BLaER1 treated with 17β-estradiol and CSF1 and Interleukin-3, amounts not matched to agents 10 nM and 100 nM (cell line): ENCODE data around the gene MOGAT2.

Source experiments
- H3K27ac ChIP-seq, 11 experiments: shearing (Covaris generic); formaldehyde crosslinking; 2 replicates each; pipeline ENCODE4 v1.8.1; 2022
- H3K27me3 ChIP-seq, 11 experiments: shearing (Covaris generic); formaldehyde crosslinking; 2 replicates each; pipeline ENCODE4 v1.8.1; 2022
- H3K36me3 ChIP-seq, 11 experiments: shearing (Covaris generic); formaldehyde crosslinking; 2 replicates each; pipeline ENCODE4 v1.8.1; 2022
- H3K4me1 ChIP-seq, 10 experiments: shearing (Covaris generic); formaldehyde crosslinking; 2 replicates each; pipeline ENCODE4 v1.8.1; 2022
- H3K4me2 ChIP-seq, 11 experiments: shearing (Covaris generic); formaldehyde crosslinking; 2 replicates each; pipeline ENCODE4 v1.8.1; 2022
- H3K4me3 ChIP-seq, 10 experiments: shearing (Covaris generic); formaldehyde crosslinking; 2 replicates each; pipeline ENCODE4 v1.8.1; 2022
- H3K9ac ChIP-seq, 11 experiments: shearing (Covaris generic); formaldehyde crosslinking; 2 replicates each; pipeline ENCODE4 v1.8.1; 2022
- H3K9me3 ChIP-seq, 11 experiments: shearing (Covaris generic); formaldehyde crosslinking; replicated peaks in 1 of 11; 2 replicates each; pipeline ENCODE4 v1.8.1; 2022
- H4K20me1 ChIP-seq, 11 experiments: shearing (Covaris generic); formaldehyde crosslinking; 2 replicates each; pipeline ENCODE4 v1.8.1; 2022
- Cebpa-rat ChIP-seq, 11 experiments: shearing (Covaris generic); IDR thresholded peaks; 2 replicates each; pipeline ENCODE4 v1.8.1; 2022

MOGAT2 gene

GRCh38 chr11:75689863-75690609, 27.6 kb upstream of the MOGAT2 start:
- peak overlapping the region in 6 of 11 experiments; percentile 20 to 64 (median 45); a peak in 11 of 22 replicates for H3K4me2 ChIP-seq
- no peaks in the 10 kb centered on the region for H3K36me3 ChIP-seq
- H3K9me3 ChIP-seq = peaks cover 18 to 29% (median 23%) of the 10 kb centered on the region in 11 experiments
- no peaks in the 10 kb centered on the region for H3K27me3 ChIP-seq
- no peaks in the 10 kb centered on the region for H4K20me1 ChIP-seq
- no peak overlapping the region for H3K4me3 ChIP-seq
- H3K4me1 ChIP-seq = peaks cover 0 to 28% (median 10%) of the 10 kb centered on the region in 10 experiments; a peak in 10 of 20 replicates
- no peak for TF ChIP-seq Cebpa-rat (IDR thresholded peaks at IDR 0.05)
- peak overlapping the region in 1 of 11 experiments; percentile 30; a peak in 1 of 22 replicates for H3K9ac ChIP-seq
- peak overlapping the region in 5 of 11 experiments; percentile 2 to 73 (median 37); a peak in 6 of 22 replicates for H3K27ac ChIP-seq

DNA sequence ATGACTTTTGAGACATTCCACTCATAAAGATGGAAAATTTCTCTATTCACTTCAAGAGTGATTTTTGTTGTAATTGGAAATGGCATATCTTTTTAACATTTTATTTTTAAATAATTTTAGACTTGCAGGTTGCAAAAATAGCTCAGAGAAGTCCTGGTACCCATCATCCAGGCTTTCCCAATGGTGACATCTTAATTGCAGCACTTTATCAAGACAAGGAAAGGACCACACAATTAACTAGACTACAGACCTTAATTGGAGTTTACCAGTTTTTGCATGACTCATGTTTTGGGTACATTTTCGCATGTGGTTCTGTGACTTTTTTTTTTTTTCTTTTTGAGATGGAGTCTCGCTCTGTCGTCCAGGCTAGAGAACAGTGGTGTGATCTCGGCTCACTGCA, 25.8 kb upstream of the MOGAT2 start:
- Histone ChIP-seq H3K4me1 (peaks cover 0 to 28% (median 10%) of the 10 kb centered on the region in 10 experiments; a peak in 10 of 20 replicates), H3K9me3 (peaks cover under 1 to 12% (median 5%) of the 10 kb centered on the region in 11 experiments; a peak in 13 of 22 replicates), H4K20me1 (no peaks in the 10 kb centered on the region), H3K27ac (no peak overlapping the region), H3K4me3 (no peak overlapping the region), H3K36me3 (no peaks in the 10 kb centered on the region), H3K4me2 (no peak overlapping the region), H3K27me3 (no peaks in the 10 kb centered on the region), H3K9ac (no peak overlapping the region)
- no peak for TF ChIP-seq Cebpa-rat (IDR thresholded peaks at IDR 0.05)

GRCh38 chr11:75697906-75698581, 19.6 kb upstream of the MOGAT2 start:
- no peak overlapping the region for H3K9ac ChIP-seq
- no peak overlapping the region for H3K4me2 ChIP-seq
- H3K9me3 ChIP-seq = peaks cover 0 to 6% (median 0%) of the 10 kb centered on the region in 11 experiments; a peak in 1 of 22 replicates
- H3K27ac ChIP-seq = no peak overlapping the region
- no peak for TF ChIP-seq Cebpa-rat (IDR thresholded peaks at IDR 0.05)
- no peak overlapping the region for H3K4me3 ChIP-seq
- H3K4me1 ChIP-seq = no peaks in the 10 kb centered on the region
- H3K36me3 ChIP-seq = no peaks in the 10 kb centered on the region
- H4K20me1 ChIP-seq = no peaks in the 10 kb centered on the region
- no peaks in the 10 kb centered on the region for H3K27me3 ChIP-seq

DNA sequence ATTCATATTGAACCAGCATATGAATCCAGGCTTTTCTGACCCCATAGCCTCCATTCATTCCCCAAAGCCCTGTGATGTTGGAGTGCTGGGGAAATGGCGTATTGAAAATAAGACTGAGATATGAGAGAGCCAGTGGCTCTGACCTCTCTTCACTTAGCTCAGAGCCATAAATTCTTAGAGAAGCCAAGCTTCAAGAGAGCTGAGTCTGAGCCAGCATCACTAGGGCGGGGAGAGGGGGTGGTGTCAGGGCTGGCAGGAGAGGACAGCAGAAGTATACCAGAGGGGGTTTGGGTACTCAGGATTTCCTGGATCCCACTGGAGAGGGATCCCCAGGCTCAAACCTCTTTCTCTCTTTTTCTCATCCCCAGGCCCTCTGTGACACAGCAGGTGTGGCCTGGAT, 16.7 kb upstream of the MOGAT2 start:
- no peaks in the 10 kb centered on the region for H4K20me1 ChIP-seq
- H3K4me3 ChIP-seq = no peak overlapping the region
- TF ChIP-seq Cebpa-rat (IDR thresholded peaks at IDR 0.05) = no peak
- H3K9ac ChIP-seq = no peak overlapping the region
- H3K4me2 ChIP-seq = no peak overlapping the region
- no peaks in the 10 kb centered on the region for H3K27me3 ChIP-seq
- no peaks in the 10 kb centered on the region for H3K36me3 ChIP-seq
- no peak overlapping the region for H3K27ac ChIP-seq
- no peaks in the 10 kb centered on the region for H3K9me3 ChIP-seq
- no peaks in the 10 kb centered on the region for H3K4me1 ChIP-seq

- TF ChIP-seq Cebpa-rat (IDR thresholded peaks at IDR 0.05) = no peak
- Histone ChIP-seq H3K4me2 (no peak overlapping the region), H3K4me1 (no peaks in the 10 kb centered on the region), H3K36me3 (no peaks in the 10 kb centered on the region), H3K9ac (no peak overlapping the region), H3K4me3 (no peak overlapping the region), H3K27ac (no peak overlapping the region), H4K20me1 (no peaks in the 10 kb centered on the region), H3K9me3 (peaks cover 0 to 8% (median 6%) of the 10 kb centered on the region in 11 experiments; a peak in 4 of 22 replicates), H3K27me3 (no peaks in the 10 kb centered on the region)
Measured at GRCh38 chr11:75703695-75704237, 13.9 kb upstream of the MOGAT2 start.

GRCh38 chr11:75705541-75705940, 12.1 kb upstream of the MOGAT2 start:
- Histone ChIP-seq H3K4me1 (no peaks in the 10 kb centered on the region), H3K4me3 (no peak overlapping the region), H3K27ac (no peak overlapping the region)

DNA sequence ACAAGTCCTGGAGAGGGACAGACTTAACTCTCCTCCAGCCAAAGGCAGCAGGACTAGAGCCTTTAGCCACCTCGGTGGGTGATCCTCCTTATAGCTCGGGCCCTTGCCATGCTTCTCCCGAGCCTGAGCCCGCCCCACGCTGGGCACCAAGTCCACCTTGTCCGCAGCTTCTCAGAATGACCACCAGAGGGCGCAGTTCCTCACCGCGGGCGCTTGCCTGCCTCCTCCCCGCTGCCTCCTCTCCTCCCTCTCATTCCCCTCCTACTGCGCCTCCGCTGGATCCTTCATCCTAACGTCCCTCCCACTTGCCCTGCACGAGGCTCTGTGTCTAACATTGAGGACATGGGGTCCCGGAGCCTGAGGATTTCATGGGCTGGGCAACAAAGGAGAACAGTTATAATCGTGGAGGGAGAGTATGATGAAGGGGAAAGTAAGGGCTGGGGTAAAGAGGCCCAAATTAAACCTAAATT, 11.3 kb upstream of the MOGAT2 start:
- H3K4me3 ChIP-seq = no peak overlapping the region
- no peaks in the 10 kb centered on the region for H4K20me1 ChIP-seq
- no peak overlapping the region for H3K4me2 ChIP-seq
- no peak overlapping the region for H3K9ac ChIP-seq
- H3K4me1 ChIP-seq = no peaks in the 10 kb centered on the region
- no peaks in the 10 kb centered on the region for H3K36me3 ChIP-seq
- peaks cover 0 to 8% (median 6%) of the 10 kb centered on the region in 11 experiments; a peak in 4 of 22 replicates for H3K9me3 ChIP-seq
- no peaks in the 10 kb centered on the region for H3K27me3 ChIP-seq
- no peak for TF ChIP-seq Cebpa-rat (IDR thresholded peaks at IDR 0.05)
- H3K27ac ChIP-seq = no peak overlapping the region

More at GRCh38 chr11:75705541-75705940, 12.1 kb upstream of the MOGAT2 start:
- TF ChIP-seq Cebpa-rat (IDR thresholded peaks at IDR 0.05) = no peak
- peaks cover 0 to 8% (median 6%) of the 10 kb centered on the region in 11 experiments; a peak in 4 of 22 replicates for H3K9me3 ChIP-seq
- H3K4me2 ChIP-seq = no peak overlapping the region
- no peaks in the 10 kb centered on the region for H4K20me1 ChIP-seq
- H3K27me3 ChIP-seq = no peaks in the 10 kb centered on the region
- no peak overlapping the region for H3K9ac ChIP-seq
- H3K36me3 ChIP-seq = no peaks in the 10 kb centered on the region

DNA sequence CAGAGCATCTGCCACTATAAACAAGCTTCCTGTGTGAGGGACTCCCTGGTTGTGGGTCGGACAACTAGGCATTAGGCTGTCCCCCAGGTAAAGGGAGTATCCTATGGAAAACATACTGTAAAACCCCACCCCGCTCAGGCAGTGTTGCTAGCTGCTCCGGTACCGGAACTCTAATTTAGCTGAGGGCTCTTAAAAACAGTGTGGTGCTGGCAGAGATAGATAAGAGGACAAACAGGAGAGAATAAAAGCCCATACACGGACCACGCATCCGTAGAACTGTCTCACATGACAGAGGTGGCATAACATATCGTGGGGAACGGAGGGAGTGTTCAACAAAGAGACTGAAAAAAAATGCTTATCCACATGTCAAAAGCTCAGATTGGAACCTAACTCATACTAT, 3.4 kb upstream of the MOGAT2 start:
- no peaks in the 10 kb centered on the region for H3K4me1 ChIP-seq
- no peaks in the 10 kb centered on the region for H3K27me3 ChIP-seq
- H3K9ac ChIP-seq = no peak overlapping the region
- no peaks in the 10 kb centered on the region for H3K9me3 ChIP-seq
- no peak overlapping the region for H3K4me2 ChIP-seq
- no peaks in the 10 kb centered on the region for H3K36me3 ChIP-seq
- no peak overlapping the region for H3K4me3 ChIP-seq
- H3K27ac ChIP-seq = no peak overlapping the region
- no peak for TF ChIP-seq Cebpa-rat (IDR thresholded peaks at IDR 0.05)
- H4K20me1 ChIP-seq = no peaks in the 10 kb centered on the region

DNA sequence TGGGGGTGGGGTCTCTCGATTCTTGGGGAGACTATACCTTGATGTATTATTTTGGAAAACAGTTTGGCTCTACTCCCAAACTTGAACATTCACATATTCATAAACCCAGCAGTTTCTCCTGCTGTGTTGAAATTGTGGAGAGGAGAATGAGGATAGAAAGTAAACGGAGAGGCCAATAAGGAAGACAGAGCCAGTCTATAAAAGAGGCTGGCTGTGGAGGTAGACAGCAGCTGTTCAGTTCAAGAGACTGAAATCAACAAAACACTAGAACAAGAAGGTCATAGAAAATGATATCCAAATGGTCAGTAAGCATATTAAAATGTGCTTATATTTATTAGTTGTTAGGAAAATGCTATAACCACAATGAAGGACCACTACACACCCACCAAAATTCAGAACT, 1.9 kb upstream of the MOGAT2 start:
- Histone ChIP-seq H3K4me3 (no peak overlapping the region), H3K27me3 (no peaks in the 10 kb centered on the region), H3K4me2 (no peak overlapping the region), H3K4me1 (no peaks in the 10 kb centered on the region), H3K36me3 (no peaks in the 10 kb centered on the region), H3K27ac (no peak overlapping the region), H4K20me1 (no peaks in the 10 kb centered on the region), H3K9me3 (no peaks in the 10 kb centered on the region), H3K9ac (no peak overlapping the region)
- no peak for TF ChIP-seq Cebpa-rat (IDR thresholded peaks at IDR 0.05)
